HL-60 (cell line): ENCODE measurements around the gene SLC22A31.

Experiments
- CTCF ChIP-seq: IDR thresholded peaks from one replicate; pipeline ENCODE4 v1.5.1; 2011; ENCODE audit warnings: low read length, control low read depth, inconsistent platforms; ENCODE audit not compliant: insufficient read depth
- POLR2AphosphoS5 ChIP-seq: IDR thresholded peaks from 2 replicates; pipeline ENCODE4 v1.6.1; 2012; ENCODE audit warnings: low read depth
- SPI1 ChIP-seq: IDR thresholded peaks from 2 replicates; pipeline ENCODE4 v1.6.1; 2012; ENCODE audit warnings: low read depth, mild to moderate bottlenecking, borderline replicate concordance

- TF ChIP-seq POLR2AphosphoS5 = no peak
- TF ChIP-seq CTCF = no peak
- no peak for TF ChIP-seq SPI1
These were observed 53.1 kb downstream of the SLC22A31 start for GRCh38 chr16:89147085-89147817.
